HG03095 (cell line): ENCODE measurements around the gene AKR1D1.
"Not testable (repeated sequence)": the region's sequence is repeated elsewhere in the genome, so short reads cannot be mapped to it uniquely, and the experiment has no call there.

ENCODE experiments used
- ATAC-seq: cut with Tn5 transposase; IDR thresholded peaks from one replicate; pipeline ENCODE4 v1.9.1; 2021; ENCODE audit warnings: moderate library complexity; ENCODE audit not compliant: unreplicated experiment

The AKR1D1 gene

DNA sequence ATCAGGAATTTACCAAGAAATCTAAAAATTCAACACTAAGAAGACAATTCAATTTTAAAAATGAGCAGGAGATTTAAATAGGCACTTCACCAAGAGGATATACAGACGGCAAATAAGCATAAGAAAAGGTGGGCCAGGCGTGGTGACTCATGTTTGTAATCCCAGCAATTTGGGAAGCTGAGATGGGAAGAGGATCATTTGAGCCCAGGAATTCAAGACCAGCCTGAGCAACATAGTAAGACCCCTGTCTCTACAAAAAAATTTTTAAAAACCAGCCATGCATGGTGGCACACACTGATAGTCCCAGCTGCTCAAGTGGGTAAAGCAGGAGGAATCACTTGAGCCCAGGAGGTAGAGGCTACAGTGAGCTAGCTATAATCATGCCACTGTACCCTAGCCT, 3.5 kb upstream of the AKR1D1 start:
- ATAC-seq: no peak

GRCh38 chr7:138074121-138074520, 2.1 kb upstream of the AKR1D1 start:
- no peak for ATAC-seq

GRCh38 chr7:138074540-138074939, 1.7 kb upstream of the AKR1D1 start:
- ATAC-seq: no peak

DNA sequence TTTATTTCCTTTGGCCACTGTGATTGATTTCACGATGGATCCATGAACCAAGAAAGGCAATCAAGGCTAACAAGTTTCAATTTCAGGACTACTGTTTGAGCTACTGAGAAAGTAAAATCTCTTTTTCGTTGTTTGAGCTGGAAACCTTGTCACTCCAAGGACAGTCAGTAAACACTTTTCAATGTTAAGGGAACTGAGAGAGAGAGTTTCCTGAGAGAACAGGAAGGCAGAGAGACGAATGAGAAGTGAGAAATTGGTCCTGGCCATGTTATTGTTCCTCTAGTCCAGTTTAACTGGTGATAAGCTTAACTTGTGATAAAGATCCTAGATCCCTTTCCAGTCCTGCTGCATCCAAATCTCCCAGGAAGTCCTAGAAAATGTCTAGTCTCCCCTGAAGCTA, 909 bp upstream of the AKR1D1 start:
- no peak for ATAC-seq

GRCh38 chr7:138075786-138076185, 473 bp upstream of the AKR1D1 start:
- ATAC-seq: not testable (repeated sequence)

GRCh38 chr7:138077809-138078208, 1.6 kb downstream of the AKR1D1 start:
- no peak for ATAC-seq

GRCh38 chr7:138079137-138079536, 2.9 kb downstream of the AKR1D1 start:
- no peak for ATAC-seq

GRCh38 chr7:138081868-138082267, 5.6 kb downstream of the AKR1D1 start:
- ATAC-seq: no peak

DNA sequence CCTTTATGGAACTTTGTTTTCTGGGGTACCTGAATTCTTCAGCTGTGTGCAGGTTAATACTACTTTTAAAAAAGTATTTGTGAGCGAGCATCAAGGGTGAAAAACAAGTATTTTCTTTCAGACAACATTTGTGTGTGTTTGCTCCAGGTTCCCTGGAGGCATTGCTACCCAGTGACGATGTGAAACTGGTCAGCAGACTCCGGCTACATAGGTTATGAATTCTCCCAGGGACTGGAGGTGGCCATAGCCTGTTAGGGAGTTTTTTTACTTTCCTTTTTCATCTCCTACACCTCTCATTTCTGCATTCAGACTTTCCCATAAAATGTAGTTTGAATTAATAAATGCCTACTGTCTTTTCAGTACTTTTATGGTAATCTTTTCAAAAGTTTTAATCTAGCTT, 7.6 kb downstream of the AKR1D1 start:
- no peak for ATAC-seq

- ATAC-seq: no peak
These were observed 10.5 kb downstream of the AKR1D1 start for GRCh38 chr7:138086563-138087270.

GRCh38 chr7:138089080-138089901, 13.0 kb downstream of the AKR1D1 start:
- ATAC-seq: no peak

GRCh38 chr7:138091032-138091431, 14.8 kb downstream of the AKR1D1 start:
- ATAC-seq: no peak

DNA sequence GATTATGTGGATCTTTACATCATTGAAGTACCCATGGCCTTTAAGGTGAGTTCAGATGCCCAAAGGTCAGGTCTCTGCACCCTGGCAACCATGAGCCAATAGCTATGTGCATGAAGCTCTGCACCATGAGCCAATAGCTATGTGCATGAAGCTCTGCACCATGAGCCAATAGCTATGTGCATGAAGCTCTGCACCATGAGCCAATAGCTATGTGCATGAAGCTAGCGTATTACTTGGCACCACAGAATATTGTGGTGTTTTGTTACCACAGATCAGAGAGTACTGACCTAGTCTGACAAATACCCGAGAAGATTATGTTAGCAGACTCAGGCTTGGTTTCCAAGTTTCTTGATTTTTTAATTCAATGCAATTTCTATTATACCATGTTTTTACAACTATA, 15.6 kb downstream of the AKR1D1 start:
- ATAC-seq: not testable (repeated sequence)

DNA sequence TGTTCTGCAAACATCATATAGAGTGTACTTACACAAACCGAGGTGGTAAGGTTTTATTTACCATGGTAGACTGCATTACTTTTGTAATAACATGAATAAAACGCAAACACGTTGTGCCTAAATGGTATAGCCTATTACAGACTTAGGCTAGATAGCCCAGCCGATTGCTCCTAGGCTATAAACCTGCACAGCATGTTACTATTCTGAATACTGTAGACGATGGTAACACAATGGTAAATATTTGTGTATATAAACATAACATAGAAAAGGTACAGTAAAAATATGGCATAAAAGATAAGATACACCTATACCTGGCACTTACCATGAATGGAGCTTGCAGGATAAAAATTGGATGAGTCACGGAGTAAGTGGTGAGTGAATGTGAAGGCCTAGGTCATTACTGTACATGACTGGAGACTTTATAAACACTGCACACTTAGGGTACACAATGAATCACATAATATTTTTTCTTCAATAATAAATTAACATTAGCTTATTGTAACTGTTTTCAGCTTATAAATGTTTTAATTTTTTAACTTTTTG, 16.3 kb downstream of the AKR1D1 start:
- ATAC-seq: no peak

- ATAC-seq: no peak
These were observed 20.0 kb downstream of the AKR1D1 start for GRCh38 chr7:138095972-138096935.

DNA sequence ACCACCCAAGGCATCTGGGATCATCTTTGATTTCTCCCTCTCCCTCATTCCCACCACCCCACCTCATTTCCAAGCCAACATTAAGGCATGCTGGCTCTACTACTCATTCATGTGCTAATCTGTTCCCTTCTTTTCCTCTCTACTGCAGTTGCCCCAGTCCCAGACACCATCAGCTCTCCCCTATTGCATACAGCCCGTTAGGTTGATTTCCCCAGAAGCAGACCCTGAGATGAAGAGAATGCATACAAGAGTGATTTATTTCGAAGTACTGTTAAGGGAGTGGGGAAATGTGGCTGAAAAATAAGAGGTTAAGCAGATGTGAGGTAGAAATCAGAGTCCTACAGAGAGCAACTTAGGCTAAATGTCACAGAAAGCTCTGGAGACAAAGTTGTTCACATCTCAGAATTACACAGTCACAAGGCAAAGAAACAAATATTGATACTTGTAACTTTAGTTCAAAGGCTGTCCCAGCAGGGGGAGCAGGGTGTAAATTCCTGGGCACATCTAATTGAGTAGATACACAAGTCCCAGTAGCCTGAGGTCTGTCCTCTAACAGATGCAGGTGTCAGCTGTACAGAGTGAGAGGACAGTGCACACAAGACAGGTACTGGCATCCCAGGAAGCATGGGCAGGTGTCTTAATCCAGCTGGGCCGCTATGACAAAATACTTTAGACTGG, 20.9 kb downstream of the AKR1D1 start:
- no peak for ATAC-seq

DNA sequence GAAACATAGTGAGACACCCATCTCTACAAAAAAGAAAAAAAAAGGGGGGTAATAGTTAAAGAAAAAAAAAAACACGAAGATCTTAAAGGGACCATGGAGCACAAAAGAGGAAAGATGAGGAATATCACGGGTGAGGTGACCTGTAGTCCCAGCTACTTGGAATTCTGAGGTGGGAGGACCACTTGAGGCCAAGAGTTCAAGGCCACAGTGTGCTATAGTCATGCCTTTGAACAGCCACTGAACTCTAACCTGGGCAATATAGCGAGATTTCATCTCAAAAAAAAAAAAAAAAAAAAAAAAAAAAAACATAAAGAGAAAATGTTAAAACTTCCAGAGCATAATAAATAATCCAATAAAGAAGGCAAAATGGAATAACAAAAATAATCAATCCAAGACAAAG, 23.6 kb downstream of the AKR1D1 start:
- no peak for ATAC-seq

DNA sequence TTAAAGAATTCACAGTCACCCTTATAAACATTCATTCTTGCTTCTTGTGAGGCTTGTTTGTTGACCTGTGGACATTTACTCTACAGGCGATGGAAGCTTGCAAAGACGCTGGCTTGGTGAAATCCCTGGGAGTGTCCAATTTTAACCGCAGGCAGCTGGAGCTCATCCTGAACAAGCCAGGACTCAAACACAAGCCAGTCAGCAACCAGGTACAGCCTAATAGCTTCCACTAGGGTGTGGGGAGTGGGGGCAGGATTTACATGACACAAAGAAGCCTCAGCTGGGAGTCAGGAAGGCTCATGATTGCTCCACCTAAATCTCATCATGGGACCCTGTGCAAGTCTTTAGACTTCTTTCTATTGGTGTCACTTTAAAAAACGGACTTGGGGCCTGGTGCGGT, 29.0 kb downstream of the AKR1D1 start:
- no peak for ATAC-seq

DNA sequence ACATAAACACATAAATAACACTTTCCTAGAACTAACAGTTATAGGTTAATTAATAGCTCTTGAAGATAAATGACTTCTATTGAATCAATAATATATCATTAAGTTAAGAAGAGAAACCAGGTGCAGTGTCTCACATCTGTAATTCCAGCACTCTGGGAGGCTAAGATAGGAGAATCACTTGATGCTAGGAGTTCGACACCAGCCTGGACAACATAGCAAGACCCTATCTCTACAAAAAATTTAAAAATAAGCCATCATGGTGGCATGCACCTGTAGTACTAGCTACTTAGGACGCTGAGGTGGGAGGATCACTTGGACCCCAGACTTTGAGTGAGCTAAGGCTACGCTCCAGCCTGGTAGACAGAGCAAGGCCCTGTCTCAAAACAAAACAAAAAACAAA, 38.8 kb downstream of the AKR1D1 start:
- ATAC-seq: no peak

DNA sequence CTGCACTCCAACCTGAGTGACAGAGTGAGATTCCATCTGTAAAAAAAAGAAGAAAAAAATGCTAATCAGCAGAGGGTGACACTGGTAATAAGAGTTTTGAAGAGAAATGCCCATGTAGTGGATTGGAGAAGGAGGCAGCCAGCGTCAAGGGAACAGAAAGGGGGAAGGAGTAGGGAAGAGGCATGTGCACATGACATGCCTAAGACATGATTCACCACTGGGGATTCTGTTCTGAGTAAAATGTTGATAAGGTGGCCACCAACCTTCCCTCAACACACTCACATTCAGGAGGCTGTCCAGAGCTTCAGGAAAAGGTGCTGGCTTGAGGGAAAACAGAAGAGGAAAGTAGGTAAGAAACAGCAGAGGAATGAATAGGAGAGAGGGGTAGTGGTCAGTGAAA, 39.9 kb downstream of the AKR1D1 start:
- ATAC-seq: no peak
